Esophagus squamous epithelium (tissue), 4 donors: ENCODE results near the gene SEPTIN5.

ENCODE experiments used
- CTCF ChIP-seq, 6 experiments: fragments of 450-650 bp in 4 of 6; fragments of 200-600 bp in 2 of 6; sonication (generic) in 2 of 6; IDR thresholded peaks; one replicate each; pipeline ENCODE4 v1.5.1; 2016 to 2019; ENCODE audit warnings: antibody characterized with exemption in 6 of 6, mild to moderate bottlenecking in 4 of 6, moderate library complexity in 4 of 6
- POLR2A ChIP-seq, 4 donors: fragments of 450-650 bp; IDR thresholded peaks; one replicate each; pipeline ENCODE4 v1.6.1; 2017; ENCODE audit warnings: antibody characterized with exemption in 4 of 4, mild to moderate bottlenecking in 4 of 4, moderate library complexity in 3 of 4

- TF ChIP-seq POLR2A (IDR thresholded peaks at IDR 0.05) (no peak), CTCF (IDR thresholded peaks at IDR 0.05) (no peak)
These were observed 25.7 kb upstream of the SEPTIN5 start for GRCh38 chr22:19688301-19689290.
